SHP77 (cell line): Measurements from ENCODE around the gene GBP3.
"Not testable (repeated sequence)": the region's sequence is repeated elsewhere in the genome, so short reads cannot be mapped to it uniquely, and the experiment has no call there.

ENCODE experiments used
- DNase-seq, 2 experiments: peaks; one replicate each; lab custom pipeline; 2025; lab: John Stamatoyannopoulos, UW

GBP3 gene, protein sequence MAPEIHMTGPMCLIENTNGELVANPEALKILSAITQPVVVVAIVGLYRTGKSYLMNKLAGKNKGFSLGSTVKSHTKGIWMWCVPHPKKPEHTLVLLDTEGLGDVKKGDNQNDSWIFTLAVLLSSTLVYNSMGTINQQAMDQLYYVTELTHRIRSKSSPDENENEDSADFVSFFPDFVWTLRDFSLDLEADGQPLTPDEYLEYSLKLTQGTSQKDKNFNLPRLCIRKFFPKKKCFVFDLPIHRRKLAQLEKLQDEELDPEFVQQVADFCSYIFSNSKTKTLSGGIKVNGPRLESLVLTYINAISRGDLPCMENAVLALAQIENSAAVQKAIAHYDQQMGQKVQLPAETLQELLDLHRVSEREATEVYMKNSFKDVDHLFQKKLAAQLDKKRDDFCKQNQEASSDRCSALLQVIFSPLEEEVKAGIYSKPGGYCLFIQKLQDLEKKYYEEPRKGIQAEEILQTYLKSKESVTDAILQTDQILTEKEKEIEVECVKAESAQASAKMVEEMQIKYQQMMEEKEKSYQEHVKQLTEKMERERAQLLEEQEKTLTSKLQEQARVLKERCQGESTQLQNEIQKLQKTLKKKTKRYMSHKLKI

DNA sequence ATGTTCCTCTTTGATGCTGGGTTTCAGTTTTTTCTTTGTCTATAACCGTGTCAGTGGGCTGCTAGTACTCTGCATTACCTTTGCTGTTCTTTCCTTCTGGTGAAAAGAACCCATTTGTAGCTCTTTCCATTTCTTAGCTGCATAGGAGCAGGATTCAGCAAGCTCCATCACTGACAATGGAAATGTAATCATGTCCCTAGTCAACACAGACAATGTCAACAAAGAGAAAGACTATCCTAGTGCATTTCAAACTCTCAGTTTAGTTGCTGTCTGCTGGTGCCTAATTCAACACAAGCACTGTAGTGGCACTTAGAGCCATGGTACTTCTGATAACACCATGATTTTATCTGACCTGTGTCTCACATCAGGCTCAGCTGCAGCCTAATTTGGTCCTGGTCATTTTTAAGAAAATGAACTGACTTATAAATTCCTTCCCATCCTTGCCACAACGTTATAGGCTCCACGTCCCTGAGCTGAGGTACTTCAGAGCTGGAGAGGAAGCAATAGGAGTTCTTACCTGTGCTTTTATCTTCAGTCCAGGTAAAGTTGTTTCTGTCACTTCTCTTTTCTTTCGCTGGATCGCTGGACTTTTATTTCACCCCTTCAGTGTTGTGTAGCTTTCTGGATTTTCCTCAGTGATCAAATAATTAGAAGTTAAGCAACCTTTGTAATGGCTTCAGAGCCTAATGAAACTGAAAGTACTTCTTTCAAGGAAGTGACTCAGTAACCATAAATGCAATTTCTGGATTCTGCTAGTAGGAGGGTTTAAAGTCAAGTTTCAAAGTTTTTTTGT, at the start of gene GBP3:
GBP3 (minus strand) TSS at position 700 of the 793 bp plus-strand sequence. CDS start 2,145 bp downstream, outside the sequence.
- DNase-seq = no peak

DNA sequence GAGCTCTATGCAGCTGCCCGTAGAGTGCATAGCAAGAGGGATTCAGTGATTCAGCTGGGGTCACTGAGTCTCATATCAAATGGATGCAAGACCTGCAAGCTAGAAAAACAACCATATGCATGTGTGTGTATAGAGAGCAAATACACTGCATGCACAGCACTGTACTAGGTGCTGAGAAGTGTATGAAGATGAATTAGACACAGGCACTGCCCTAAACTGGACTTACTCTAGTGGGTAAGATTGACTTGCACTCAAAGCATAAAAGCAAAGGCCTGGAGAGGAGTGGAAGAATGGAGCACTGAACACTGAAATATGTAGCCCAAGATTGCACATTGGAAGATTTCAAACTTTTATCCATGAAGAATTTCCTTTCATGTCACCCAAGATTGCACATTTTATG, 47.8 kb upstream of the GBP3 start:
- no peak for DNase-seq

GRCh38 chr1:89069951-89070350, 47.3 kb upstream of the GBP3 start:
- DNase-seq = no peak

- no peak for DNase-seq
Measured at GRCh38 chr1:89068291-89068690, 45.6 kb upstream of the GBP3 start.

GRCh38 chr1:89065079-89065868, 42.6 kb upstream of the GBP3 start, which contains the start of gene GBP1:
GBP1 (minus strand) TSS chr1:89065208; CDS start chr1:89063234, 1,974 bp downstream.
- no peak for DNase-seq

- DNase-seq = no peak
Measured at GRCh38 chr1:89064632-89065031, 42.0 kb upstream of the GBP3 start.

DNA sequence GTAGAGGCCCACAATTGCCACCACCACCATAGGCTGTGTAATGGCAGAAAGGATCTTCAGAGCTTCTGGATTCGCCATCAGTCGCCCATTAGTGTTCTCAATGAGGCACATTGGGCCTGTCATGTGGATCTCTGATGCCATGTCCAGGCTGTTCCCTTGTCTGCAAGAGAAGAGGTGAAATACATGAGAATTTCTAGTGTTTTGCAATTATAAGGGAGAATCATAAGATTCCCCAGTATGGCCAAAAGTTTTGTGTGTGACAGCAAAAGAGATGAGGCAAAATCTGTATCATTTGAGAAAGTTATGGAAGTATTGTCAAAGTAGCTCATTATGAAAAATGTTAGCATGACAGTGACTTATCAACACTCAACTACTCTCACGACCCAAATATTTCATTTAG, 40.4 kb upstream of the GBP3 start:
- DNase-seq = no peak

GRCh38 chr1:89060091-89060490, 37.4 kb upstream of the GBP3 start:
- no peak for DNase-seq

GRCh38 chr1:89051955-89052312, 29.3 kb upstream of the GBP3 start:
- no peak for DNase-seq

DNA sequence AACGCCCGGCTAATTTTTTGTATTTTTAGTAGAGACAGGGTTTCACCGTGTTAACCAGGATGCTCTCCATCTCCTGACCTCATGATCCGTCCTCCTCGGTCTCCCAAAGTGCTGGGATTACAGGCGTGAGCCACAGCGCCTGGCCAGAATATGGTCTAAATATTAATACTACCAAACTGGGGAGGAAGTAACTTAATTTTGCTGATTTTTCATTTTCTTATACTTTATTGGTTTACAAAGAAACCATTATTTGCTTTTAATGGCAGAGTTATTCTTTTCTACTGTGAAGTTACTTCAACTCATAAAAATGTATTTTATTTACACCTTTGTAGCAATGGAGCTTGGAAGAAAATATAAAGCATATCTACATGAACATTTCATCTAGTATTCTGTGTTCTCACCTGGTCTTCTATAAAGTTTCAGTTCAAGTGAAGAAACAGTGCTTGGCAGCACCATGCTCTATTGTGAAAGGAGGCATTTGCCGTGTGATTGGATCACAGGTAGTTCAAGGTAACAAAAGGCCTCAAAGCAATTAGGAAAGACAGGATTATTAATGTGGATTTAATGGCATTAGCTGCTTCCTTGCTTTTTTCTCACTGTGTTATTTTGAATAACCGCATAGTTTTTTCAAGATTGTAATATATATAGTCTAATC, 28.8 kb upstream of the GBP3 start:
- DNase-seq = no peak

DNA sequence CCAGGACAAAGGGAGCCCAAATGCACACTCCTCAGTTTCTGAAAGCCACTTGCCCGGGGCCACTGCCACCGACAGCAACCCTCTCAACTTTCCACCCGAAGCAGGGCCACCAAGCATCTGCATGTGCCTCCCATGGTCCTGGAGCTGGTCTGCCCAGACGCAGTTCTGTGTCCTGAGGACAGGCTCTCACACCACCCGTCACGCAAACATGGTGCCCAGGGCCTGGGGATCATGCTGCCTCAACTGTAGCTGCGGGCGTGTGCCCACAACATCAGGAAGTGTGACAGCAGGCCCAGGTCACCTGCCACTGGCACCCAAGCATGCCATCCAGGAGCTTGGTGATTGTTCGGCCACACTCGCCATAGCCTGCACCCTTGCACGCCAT, 28.0 kb upstream of the GBP3 start:
- DNase-seq = no peak

DNA sequence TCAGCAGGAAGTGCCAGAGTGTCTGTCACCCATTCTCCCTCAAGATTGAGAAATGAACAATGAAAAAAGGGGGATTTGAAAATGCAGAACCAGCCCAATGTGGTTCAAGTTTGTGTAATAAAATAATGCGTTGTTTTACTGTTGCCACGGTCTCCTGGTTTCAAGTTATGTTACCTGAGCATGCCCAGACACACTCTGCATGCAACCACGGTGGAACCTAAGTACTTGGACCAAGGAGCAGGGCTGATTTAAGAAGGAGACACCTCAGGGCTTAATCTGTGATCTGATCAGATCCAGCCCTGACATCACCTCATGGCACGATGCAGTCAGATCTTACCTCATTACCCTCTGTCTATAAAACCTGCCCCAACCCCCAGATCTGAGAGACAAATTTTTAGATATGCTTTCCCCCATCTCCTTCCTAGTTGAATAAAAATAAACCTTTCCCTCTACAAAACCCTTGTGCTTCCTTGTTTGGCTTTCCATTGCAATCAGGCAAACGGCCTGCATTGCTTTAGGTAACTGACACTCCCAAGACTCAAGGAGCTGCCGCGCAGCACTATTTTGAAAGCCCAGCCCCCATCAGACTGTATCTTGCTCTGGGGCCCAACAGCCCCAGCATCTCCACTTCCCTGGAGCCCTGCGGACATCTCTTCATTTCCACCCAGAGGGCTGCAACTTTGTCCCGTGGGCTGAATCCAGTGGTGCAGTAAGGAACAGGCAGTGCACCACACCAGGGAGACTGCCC, 27.4 kb upstream of the GBP3 start:
- not testable (repeated sequence) for DNase-seq

GRCh38 chr1:89049187-89049586, 26.5 kb upstream of the GBP3 start:
- not testable (repeated sequence) for DNase-seq

GRCh38 chr1:89047734-89048133, 25.1 kb upstream of the GBP3 start:
- DNase-seq = no peak

- not testable (repeated sequence) for DNase-seq
Measured at GRCh38 chr1:89046318-89047183, 23.9 kb upstream of the GBP3 start.

DNA sequence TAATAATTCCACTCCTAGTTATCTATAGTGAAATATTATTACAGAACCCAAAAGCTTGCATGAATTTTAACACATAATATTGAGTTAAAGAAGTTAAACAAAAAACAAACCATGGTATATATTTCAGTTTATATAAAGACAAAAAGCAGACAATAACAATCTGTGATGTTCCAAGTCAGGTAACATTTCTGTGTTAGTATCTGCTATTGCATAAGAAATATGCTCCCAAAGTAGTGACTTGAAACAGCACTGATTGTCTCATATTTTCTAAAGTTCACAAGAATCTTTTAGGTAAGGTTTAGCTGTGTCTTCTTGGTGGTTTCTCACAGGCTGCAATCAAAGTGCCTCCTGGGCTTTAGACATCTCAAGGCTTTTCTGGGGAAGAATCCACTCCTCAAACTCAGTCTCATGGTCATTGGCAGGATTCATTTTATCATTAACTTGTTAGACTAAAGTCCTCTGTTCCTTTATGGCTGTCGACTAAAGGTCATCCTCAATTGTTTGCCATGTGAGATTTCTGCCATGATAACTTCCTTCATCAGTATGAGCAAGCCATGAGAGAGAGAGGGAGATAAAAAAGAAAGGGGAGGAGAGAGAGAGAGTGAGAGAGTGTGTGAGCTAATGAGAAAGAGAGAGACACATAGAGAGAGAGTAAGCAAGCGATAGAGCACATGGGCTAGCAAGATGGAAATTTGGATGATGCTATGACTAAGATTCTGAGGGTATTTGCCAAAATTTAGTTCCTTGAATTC, 22.5 kb upstream of the GBP3 start:
- DNase-seq = no peak

DNA sequence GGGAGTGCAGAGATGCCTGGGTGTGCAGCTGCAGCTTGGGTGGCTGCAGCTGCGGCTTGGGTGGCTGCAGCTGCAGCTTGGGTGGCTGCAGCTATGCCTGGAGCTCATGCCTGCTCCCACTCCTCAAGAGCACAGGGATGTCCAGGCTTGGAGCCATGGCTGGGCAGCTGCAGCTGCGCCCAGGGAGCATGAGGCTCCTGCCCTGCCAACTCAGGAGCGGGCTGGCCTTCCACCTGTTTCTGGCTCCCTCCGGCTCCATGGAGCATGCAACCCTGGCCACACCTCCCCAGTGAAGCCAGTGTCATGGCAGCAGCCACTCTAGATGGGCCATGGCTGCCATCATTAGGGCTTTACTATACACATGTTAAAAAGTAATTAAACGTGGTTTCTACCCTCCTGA, 21.3 kb upstream of the GBP3 start:
- DNase-seq = no peak

DNA sequence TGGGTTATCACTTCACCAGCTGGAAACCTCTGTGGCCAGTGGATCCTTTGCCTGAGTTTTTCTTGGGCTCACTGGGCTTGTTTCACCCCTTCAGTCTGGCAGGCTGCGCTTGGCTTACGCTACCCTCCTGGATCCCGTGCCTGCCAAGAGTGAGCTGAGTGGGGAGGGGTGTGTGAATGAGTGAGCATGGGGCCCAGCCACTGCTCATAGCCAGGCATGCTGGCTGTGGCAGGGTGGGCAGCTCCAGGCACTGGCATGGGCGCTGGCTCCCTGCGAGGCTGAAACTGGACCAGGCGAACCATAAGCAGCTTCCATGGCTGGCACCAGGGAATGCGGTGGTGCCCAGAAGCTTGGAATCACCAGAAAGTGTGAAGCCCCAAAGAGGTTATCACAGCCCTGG, 19.8 kb upstream of the GBP3 start:
- no peak for DNase-seq

DNA sequence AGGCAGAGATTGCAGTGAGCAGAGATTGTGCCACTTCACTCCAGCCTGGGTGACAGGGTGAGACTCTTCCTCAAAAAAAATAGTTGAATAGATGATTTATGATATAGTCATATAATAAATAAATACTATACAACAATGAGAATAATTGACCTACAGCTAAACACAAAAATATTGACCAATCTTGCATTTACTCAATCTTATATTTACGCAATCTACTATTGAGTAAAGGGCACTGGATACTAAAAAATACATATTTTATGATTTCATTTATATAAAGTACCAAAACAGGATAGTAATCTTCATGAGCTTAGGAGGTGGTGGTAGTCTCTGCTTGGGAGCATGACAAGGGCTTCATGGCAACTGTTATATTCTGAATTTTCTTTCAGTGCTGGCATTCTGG, 19.1 kb upstream of the GBP3 start:
- DNase-seq = no peak
